EL (cell line): ENCODE measurements around the gene CPSF7.
"Not testable (repeated sequence)": the region's sequence is repeated elsewhere in the genome, so short reads cannot be mapped to it uniquely, and the experiment has no call there.

ENCODE experiments used
- DNase-seq: peaks from one replicate; pipeline ENCODE4 v3.0.0-alpha.2; 2016

The CPSF7 gene, protein sequence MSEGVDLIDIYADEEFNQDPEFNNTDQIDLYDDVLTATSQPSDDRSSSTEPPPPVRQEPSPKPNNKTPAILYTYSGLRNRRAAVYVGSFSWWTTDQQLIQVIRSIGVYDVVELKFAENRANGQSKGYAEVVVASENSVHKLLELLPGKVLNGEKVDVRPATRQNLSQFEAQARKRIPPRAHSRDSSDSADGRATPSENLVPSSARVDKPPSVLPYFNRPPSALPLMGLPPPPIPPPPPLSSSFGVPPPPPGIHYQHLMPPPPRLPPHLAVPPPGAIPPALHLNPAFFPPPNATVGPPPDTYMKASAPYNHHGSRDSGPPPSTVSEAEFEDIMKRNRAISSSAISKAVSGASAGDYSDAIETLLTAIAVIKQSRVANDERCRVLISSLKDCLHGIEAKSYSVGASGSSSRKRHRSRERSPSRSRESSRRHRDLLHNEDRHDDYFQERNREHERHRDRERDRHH

GRCh38 chr11:61429691-61430582 lies at the start of gene CPSF7, which contains the start of gene SDHAF2:
TSS of gene CPSF7 (minus strand) at chr11:61429975. CDS start at chr11:61429235, 740 bp downstream.
TSS of gene SDHAF2 (plus strand) at chr11:61430124. CDS start at chr11:61430147, 23 bp downstream.
- DNase-seq, result peak; percentile 95

DNA sequence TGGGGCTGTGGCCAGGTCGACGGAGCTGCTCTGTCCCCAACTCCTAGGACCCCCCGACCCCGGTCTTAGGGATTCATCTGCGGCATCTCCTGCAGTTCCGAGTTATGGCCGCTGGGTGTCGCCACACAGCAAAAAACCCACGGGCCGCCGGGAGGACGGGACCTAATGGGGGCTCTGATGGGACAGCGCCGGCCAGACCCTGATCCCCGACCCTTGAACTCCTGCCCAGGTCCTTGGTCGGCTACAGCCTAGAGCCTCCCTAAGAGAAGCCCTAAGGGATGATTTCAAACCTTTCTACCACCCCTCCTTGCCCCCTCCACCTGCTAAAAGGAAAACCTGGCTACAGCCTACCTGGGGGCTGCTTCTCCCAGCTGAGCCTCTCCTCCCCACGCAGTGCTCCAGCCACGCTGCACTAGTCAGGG lies 48.0 kb upstream of the CPSF7 start:
- DNase-seq, result peak; percentile 37

DNA sequence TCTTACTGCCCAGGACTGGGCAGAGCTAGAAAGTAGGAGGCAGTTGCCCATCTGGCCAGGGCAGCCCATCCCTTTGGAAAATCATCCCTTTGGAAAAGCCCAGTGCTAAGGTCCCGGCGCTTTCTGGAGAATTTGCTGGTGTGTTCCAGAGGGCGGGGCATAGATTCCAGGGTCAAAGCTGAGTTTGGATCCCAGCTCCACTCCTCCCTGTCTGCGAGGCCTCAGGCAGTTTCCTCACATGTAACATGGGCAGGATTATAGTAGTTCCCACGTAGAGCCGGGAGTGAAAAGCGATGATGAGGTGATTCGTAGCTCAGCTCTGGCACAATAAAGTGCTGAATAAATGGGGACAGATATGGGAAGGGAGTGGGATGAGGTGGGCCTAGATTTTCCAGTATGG lies 47.4 kb upstream of the CPSF7 start:
- DNase-seq, result no peak

- no peak for DNase-seq
These were observed 46.6 kb upstream of the CPSF7 start for GRCh38 chr11:61476371-61476770.

DNA sequence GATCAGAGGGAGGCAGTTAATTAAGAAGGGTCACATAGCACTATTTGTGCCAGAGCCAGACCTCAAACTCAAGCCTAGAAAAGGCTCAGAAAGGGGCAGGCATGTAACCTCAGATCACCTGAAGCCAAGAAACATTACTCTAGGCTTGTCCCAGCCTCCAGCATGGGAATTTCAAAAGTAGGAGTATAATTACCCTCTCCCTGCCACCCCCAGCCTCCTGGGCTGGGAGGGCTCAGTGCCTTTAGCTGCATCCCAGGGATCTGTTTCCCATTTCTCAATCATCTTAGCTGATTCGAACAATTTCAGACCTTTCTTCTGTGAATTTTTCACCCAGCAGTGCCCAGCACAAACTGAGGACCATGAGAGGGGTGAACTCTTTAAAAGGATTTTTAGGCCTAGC lies 45.7 kb upstream of the CPSF7 start:
- DNase-seq, result no peak

DNA sequence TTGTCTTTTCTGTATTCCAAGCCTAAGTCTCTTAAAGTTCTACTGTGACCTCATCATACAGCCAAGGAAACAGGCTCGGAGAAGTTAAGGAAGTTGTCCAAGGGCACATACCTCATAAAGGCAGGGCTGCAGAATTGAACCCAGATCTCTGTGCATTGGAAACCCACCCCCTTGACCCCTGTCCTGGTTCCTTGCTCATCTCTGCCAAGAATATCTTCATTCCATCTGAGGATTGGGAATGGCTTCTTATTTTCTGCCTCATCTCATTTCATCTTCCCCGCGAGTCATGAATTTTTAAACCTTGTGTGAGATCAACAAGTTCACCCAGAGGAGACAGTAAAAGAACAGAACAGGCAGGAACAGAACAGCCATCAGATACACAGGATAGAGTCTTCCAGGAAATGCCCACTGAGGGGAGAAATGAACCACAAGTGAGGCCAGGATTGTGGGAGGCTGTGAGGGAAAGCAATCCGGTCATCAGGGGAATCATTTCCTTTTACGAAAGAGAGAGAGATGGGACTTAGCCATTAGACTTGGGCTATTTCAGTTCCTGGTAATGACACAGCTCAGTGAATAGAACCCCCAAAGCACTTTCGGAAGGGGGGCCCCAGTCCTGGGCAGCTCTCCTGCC lies 44.4 kb upstream of the CPSF7 start:
- DNase-seq, result no peak

DNA sequence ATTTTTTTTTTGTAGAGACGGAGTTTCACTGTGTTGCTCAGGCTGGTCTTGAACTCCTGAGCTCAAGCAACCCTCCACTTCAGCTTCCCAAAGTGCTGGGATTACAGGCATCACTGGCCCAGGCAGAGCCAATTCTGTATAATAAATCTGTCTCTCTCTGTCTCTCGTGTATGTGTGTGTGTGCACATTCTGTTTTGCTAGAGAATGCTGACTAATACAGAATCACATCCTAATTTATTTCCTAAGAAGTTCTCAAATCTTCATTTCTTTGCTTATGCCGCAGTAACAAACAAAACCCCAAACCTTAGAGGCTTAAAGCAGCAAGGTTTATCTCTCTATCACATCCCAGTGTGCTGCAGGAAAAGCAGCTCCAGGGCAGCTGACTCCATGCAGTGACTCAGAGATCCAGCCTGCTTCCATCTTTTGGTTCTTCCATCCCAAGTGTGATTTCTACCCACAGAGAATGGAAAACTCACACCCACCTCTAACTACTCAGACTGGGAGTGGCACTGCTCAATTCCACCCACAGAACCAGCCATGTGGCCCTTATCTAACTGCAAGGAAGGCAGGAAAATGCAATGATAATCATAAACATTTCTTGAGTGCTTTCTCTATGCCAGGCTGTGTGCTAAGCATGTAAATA lies 43.7 kb upstream of the CPSF7 start:
- peak; percentile 38 for DNase-seq

- no peak for DNase-seq
These were observed 43.1 kb upstream of the CPSF7 start for GRCh38 chr11:61472868-61473267.

- DNase-seq, result no peak
These were observed 42.5 kb upstream of the CPSF7 start for GRCh38 chr11:61472282-61472681.

- no peak for DNase-seq
These were observed 38.2 kb upstream of the CPSF7 start for GRCh38 chr11:61468002-61468401.

DNA sequence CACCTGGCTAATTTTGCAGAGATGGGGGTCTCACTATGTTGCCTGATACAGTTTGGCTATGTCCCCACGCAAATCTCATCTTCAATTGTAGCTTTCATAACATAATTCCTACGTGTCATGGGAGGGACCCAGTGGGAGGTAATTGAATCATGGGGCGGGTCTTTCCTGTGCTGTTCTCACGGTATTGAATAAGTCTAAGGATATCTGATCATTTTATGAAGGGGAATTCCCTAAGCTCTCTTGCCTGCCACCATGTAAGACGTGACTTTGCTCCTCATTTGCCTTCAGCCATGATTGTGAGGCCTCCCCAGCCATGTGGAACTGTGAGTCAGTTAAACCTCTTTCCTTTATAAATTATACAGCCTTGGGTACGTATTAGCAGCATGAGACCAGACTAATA lies 37.8 kb upstream of the CPSF7 start:
- not testable (repeated sequence) for DNase-seq

GRCh38 chr11:61460986-61461385 lies 31.2 kb upstream of the CPSF7 start:
- DNase-seq, result no peak

- DNase-seq, result no peak
These were observed 30.7 kb upstream of the CPSF7 start for GRCh38 chr11:61460474-61460881.

DNA sequence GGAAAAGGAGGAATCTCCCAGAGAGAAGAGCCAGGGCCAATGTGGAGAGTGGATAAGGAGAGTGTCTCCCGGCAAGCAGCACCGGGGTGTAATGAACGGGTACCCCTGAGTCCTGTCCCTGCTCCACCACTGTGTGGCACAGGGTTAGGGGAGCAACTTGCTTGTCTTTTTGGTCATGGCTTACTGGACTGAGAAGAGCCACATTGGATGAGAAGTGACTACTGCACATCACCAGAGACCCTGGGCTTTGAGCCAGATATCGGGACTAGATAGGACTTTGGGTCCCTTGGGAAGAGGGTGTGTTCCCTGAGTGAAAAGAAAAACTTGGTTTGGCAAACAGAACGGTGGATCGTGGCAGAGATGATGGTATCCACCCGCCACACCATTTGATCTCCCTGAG lies 24.7 kb upstream of the CPSF7 start:
- DNase-seq, result no peak

GRCh38 chr11:61453695-61454094 lies 23.9 kb upstream of the CPSF7 start:
- DNase-seq, result no peak

DNA sequence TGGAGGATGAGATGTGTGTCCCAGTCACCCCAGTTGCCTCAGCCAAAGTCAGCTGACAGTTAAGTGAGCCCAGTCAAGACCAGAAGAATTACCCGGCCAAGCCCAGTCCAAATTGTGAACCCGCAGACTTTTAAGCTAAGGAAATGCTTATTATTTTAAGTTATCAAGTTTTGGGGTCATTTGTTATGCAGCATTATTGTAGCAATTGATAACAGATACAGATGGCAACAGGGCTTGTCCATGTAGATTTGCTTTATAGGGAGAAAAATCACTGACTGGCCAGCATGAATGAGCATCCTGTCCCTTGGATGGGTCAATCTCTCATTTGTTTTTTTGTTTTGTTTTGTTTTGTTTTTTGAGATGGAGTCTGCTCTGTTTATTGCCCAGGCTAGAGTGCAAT lies 23.1 kb upstream of the CPSF7 start:
- no peak for DNase-seq

DNA sequence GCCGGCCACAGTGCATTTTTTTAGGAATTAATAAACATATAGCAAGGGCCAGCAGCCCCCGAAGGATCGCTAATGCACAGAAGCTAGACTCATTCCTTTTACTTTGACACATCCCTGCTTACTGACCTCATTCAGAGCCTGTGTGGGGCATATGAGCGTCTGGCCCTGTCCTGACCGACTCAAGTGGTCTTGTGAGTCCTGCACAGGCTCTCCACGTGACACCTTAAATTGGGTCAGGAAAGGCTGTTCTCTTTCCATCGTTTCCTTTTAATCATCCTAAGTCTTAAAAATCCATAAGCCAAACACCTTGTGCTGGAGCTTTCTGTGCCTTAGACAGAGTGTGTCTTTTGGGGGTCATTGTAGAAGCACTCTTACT lies 18.8 kb upstream of the CPSF7 start:
- DNase-seq, result no peak

DNA sequence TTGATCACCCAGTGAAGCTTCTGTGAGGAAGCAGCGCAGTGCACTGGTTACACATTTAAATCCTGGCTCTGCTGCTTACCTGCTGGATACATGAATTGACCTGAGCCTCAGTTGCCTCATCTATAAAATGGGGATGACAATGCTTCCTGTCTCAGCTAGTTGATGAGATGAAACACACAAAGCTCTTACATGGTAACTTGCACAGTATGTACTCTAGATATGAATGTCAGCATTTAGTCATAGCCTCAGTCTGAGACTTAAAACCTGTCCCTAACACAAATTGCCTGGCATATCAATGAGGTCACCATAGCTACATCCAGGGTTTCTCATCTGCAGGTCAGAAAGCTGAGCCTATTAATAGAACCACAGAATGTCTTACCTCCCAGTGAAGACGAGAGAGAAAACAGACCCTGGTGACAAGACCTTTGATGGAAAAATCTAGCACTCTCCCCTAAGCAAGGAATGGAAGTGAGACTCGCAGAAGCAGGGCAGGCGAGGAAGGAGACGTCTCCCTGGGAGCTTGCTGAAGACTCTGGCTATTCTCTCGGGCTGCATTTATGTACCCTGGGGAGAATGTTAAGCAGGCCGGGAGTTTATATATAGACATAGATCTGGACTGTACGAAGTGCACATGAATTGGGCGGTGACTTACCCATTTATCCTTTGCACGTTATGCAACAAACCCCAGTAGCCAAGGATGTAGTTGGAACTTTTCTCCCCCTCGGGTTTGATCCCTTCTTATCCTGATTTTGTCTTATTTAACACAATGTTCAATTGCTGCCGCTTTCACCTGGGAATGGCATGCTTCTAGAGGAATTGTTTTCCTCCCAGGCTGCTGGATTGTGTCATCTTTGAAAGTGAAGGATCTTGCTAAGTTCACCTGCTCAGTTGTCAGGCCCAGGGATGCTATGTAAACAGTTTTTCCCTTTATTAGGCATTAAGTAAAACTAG lies 18.1 kb upstream of the CPSF7 start:
- no peak for DNase-seq

GRCh38 chr11:61446211-61446651 lies 16.5 kb upstream of the CPSF7 start:
- DNase-seq, result peak; percentile 95

- no peak for DNase-seq
These were observed 15.7 kb upstream of the CPSF7 start for GRCh38 chr11:61445516-61445915.

DNA sequence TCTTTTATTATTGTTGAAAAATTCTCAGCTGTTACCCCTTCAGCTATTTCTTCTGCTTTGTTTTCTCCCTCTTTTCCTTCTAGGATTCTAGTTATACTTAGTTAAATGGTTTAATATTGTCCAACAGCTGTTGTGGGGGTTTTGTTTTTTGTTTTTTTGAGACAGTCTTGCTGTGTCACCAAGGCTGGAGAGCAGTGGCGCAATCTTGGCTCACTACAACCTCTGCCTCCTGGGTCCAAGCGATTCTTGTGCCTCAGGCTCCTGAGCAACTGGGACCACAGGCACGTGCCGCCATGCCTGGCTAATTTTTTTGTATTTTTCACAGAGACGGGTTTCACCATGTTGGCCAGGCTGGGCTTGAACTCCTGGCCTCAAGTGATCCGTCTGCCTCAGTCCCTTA lies 12.8 kb upstream of the CPSF7 start:
- no peak for DNase-seq

DNA sequence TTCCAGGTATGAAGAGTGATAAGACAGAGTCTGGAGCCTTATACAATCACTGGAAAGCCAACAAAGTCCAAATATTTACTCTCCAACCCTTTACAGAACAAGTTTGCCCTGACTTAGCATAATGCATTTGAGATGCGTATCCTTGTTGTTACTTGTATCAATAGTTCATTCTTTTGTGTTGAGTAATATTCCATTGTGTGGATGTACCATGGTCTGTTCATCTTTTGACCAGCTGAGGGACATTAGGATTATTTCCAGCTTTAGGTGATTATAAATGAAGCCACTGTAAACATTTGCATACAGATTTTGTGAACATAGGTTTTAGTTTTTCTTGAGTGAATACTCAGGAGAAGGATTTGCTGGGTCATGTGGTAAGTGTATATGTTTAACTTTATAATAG lies 9.8 kb upstream of the CPSF7 start:
- no peak for DNase-seq
